Esophagus squamous epithelium (tissue), 4 donors: ENCODE data around the gene LRRC56.

Experiments
- CTCF ChIP-seq, 6 experiments: fragments of 450-650 bp in 4 of 6; fragments of 200-600 bp in 2 of 6; sonication (generic) in 2 of 6; IDR thresholded peaks; one replicate each; pipeline ENCODE4 v1.5.1; 2016 to 2019; ENCODE audit warnings: antibody characterized with exemption in 6 of 6, mild to moderate bottlenecking in 4 of 6, moderate library complexity in 4 of 6
- POLR2A ChIP-seq, 4 donors: fragments of 450-650 bp; IDR thresholded peaks; one replicate each; pipeline ENCODE4 v1.6.1; 2017; ENCODE audit warnings: antibody characterized with exemption in 4 of 4, mild to moderate bottlenecking in 4 of 4, moderate library complexity in 3 of 4

- no peak for TF ChIP-seq CTCF (IDR thresholded peaks at IDR 0.05)
- TF ChIP-seq POLR2A (IDR thresholded peaks at IDR 0.05), result no peak
Measured at GRCh38 chr11:495537-495931, 41.8 kb upstream of the LRRC56 start.
